ENCODE data around the gene DCAF5. TPM values are rescaled to one million over a fixed set of nuclear protein-coding genes. Genes with fewer than 3 reads are reported as not detected.

Gene DCAF5
- total and polyA plus RNA-seq, 12 donors = 19.9 to 48.0 (median 33.4) TPM

DNA sequence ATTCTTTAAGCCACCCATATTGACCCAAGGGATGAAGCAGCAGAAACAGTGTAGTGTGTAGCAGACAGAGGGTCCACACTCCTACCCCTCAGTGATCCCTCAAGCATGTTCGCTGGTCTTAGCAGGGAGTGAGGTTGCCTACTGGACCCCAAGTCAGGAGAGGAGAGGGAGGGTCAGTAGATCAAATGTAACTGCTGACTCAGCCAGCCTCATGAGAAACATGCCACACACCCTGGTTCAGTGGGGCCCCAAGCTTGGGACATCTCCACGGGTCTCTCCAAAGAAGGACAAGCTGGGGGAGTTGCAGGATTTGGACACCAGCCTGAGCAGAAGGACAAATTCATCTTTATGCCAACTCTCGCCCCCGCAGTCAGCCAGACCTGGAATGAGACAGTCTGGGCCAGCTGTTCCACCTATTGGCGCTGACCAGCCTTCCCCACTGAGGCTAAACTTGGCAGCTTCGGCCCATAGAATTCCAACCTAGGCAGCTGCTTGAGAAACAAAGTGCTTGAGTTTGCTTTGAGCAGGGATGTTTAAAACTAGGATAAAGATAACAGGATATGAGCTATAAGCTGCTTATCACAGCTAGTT is 107.9 kb downstream of the DCAF5 start:
- H3K4me3 ChIP-seq = no peak overlapping the region
- TF ChIP-seq, protein P1, sequence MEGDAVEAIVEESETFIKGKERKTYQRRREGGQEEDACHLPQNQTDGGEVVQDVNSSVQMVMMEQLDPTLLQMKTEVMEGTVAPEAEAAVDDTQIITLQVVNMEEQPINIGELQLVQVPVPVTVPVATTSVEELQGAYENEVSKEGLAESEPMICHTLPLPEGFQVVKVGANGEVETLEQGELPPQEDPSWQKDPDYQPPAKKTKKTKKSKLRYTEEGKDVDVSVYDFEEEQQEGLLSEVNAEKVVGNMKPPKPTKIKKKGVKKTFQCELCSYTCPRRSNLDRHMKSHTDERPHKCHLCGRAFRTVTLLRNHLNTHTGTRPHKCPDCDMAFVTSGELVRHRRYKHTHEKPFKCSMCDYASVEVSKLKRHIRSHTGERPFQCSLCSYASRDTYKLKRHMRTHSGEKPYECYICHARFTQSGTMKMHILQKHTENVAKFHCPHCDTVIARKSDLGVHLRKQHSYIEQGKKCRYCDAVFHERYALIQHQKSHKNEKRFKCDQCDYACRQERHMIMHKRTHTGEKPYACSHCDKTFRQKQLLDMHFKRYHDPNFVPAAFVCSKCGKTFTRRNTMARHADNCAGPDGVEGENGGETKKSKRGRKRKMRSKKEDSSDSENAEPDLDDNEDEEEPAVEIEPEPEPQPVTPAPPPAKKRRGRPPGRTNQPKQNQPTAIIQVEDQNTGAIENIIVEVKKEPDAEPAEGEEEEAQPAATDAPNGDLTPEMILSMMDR (IDR thresholded peaks at IDR 0.05) = no peak
- no peak for TF ChIP-seq POLR2A (IDR thresholded peaks at IDR 0.05)
- no peaks in the 10 kb centered on the region for H3K27me3 ChIP-seq
- DNase-seq = peak in 3 of 7 donors; percentile 41 to 59 (median 44)
- 63 to 80% (median 71%) methylated on average over 3 to 6 of the region's 6 CpGs for WGBS, 4 donors
- no peaks in the 10 kb centered on the region for H3K36me3 ChIP-seq (replicated peaks in 1 of 2)
- intact Hi-C loops (cut with DNase I) = loop anchor here in 1 of 2 donors (5.0 kb wide), 1 partner anchor 68 kb away; the partner anchor contains the start of gene ACTN1
- peak overlapping the region in 2 of 5 donors; percentile 91 to 93 for H3K27ac ChIP-seq
- peaks cover 60 to 78% of the 10 kb centered on the region in 2 donors for H3K4me1 ChIP-seq (replicated peaks in 1 of 2)
- no peaks in the 10 kb centered on the region for H3K9me3 ChIP-seq (replicated peaks in 1 of 3)

DNA sequence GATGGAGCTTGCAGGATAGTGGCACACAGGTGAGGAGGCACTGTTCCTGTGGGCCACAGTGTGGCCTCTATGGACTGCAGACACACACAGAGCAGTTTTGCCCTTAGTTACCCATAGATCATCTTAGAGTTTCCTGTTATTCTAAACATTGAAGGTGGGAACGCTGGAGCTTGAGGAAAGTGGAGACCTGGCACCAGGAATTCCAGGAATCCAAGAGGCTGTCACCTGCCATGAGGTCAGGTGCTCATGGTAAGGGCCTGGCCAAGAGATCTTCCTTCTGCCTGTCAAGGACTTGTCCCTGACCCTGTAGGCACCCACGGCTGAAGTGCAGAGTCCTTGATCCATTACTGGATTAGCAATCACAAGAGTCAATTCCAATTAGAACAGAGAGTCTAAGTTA is 108.6 kb downstream of the DCAF5 start:
- DNase-seq = no peak
- Histone ChIP-seq H3K4me3 (no peak overlapping the region), H3K27me3 (no peaks in the 10 kb centered on the region), H3K36me3 (replicated peaks in 1 of 2) (no peaks in the 10 kb centered on the region), H3K4me1 (replicated peaks in 1 of 2) (peaks cover 54 to 74% of the 10 kb centered on the region in 2 donors), H3K9me3 (replicated peaks in 1 of 3) (no peaks in the 10 kb centered on the region), H3K27ac (peak overlapping the region in 4 of 5 donors; percentile 46 to 93 (median 77))
- intact Hi-C loops (cut with DNase I) = no loop called here
- WGBS, 4 donors = 56 to 75% (median 68%) methylated on average over 2 of the region's 2 CpGs
- TF ChIP-seq, protein P1 (IDR thresholded peaks at IDR 0.05) = no peak
- no peak for TF ChIP-seq POLR2A (IDR thresholded peaks at IDR 0.05)

DNA sequence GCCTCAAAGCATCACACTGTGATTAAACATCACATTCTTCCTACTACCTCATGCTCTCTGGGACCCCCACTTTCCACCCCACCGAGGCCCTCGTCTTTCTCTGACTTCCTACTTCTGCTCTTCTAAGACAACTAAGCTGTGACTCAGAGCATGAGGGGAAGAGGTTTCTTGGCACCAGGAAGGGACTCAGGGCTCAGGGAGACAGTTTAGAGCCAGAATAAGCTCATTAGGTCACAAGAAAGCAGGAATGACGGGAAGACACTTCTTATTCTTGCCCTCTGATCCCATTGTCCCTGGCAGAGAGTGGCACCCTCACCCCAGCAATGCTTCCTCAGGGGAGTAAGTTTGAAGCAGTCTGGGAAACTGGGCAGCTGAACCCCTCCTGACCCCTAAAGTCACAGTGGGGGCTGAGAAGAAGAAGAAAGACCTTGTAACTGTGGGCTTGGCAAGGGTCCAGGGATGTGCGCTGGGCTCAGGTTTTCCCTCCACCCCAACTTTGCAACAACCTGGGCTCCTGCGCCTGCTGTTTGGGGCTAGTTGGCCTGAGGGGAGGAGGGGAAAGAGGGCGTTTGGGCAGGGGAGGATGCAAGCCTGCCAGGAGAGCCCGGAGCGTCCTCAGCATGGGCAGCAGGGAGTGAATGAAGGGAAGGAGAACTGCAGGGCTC is 109.2 kb downstream of the DCAF5 start:
- Histone ChIP-seq H3K9me3 (replicated peaks in 1 of 3) (no peaks in the 10 kb centered on the region), H3K4me1 (replicated peaks in 1 of 2) (peaks cover 51 to 77% of the 10 kb centered on the region in 2 donors), H3K4me3 (no peak overlapping the region), H3K36me3 (replicated peaks in 1 of 2) (no peaks in the 10 kb centered on the region), H3K27ac (peak overlapping the region; percentile 46 to 93 (median 63)), H3K27me3 (no peaks in the 10 kb centered on the region)
- intact Hi-C loops (cut with DNase I) = no loop called here
- 11 to 51% (median 47%) methylated on average over 3 to 8 of the region's 8 CpGs for WGBS, 4 donors
- TF ChIP-seq, protein P1 (IDR thresholded peaks at IDR 0.05) = no peak
- no peak for TF ChIP-seq POLR2A (IDR thresholded peaks at IDR 0.05)
- DNase-seq = peak in 6 of 7 donors; percentile 35 to 75 (median 56)

DNA sequence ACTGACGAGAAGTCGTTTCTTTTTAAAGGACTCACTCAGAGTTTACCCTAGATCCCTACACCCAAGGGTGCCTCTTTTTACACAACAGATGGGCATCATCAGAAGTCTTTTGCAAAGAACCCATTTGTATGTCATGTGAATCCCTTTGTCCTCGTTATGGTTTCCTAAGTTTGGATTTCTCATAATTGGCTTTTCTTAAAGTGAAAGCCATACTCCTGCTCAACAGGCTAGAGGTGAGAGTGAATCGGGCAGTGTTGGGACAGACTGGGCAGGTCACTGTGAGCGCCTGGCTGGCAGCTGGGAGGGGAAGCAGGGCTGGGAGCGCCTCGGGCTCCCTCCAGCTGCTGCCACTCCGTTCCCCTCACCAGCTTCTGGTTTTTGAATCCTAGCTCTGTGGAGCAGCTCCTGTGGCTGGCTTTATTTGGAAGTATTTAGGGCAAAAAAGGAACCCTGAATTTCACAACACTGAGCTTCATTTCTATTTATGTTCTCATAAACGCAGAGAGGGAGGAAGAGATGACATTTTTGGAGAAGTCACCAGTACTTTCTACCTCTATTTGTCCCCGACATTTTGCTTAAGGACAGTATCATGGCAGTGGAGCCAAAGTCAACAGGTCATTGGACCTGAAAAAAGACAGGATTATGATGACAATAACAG is 110.0 kb downstream of the DCAF5 start:
- Histone ChIP-seq H3K4me3 (no peak overlapping the region), H3K27ac (peak overlapping the region; percentile 46 to 93 (median 63)), H3K4me1 (replicated peaks in 1 of 2) (peaks cover 46 to 77% of the 10 kb centered on the region in 2 donors), H3K36me3 (replicated peaks in 1 of 2) (no peaks in the 10 kb centered on the region), H3K9me3 (replicated peaks in 1 of 3) (no peaks in the 10 kb centered on the region), H3K27me3 (no peaks in the 10 kb centered on the region)
- DNase-seq = peak in 6 of 7 donors; percentile 50 to 75 (median 60)
- WGBS, 4 donors = 18 to 32% (median 29%) methylated on average over 7 to 10 of the region's 10 CpGs
- intact Hi-C loops (cut with DNase I) = no loop called here
- TF ChIP-seq, protein P1 (IDR thresholded peaks at IDR 0.05) = no peak
- TF ChIP-seq POLR2A (IDR thresholded peaks at IDR 0.05) = peak in 1 of 2 donors; percentile 6
